Transverse colon (tissue), 4 donors: ENCODE data around the gene CPNE8. TPM values are rescaled to one million over a fixed set of nuclear protein-coding genes. Genes with fewer than 3 reads are reported as not detected.

Source experiments
- DNase-seq: peaks from one replicate; pipeline ENCODE4 v3.0.0-alpha.2; 2019
- H3K27ac ChIP-seq, 4 donors: fragments of 200-600 bp; sonication (generic); 2 replicates each; pipeline ENCODE4 v1.5.1; 2016 to 2018; ENCODE audit warnings: inconsistent platforms in 4 of 4
- H3K27me3 ChIP-seq: fragments of 200-600 bp; sonication (generic); 2 replicates; pipeline ENCODE4 v1.5.1; 2017; ENCODE audit warnings: inconsistent platforms
- H3K36me3 ChIP-seq, 4 donors: fragments of 200-600 bp; sonication (generic); 2 replicates each; pipeline ENCODE4 v1.5.1; 2017 to 2019; ENCODE audit warnings: inconsistent platforms in 4 of 4
- H3K4me1 ChIP-seq, 4 donors: fragments of 200-600 bp; sonication (generic); 2 replicates each; pipeline ENCODE4 v1.5.1; 2017 to 2020; ENCODE audit warnings: inconsistent platforms in 4 of 4
- H3K4me3 ChIP-seq, 4 donors: fragments of 200-600 bp; sonication (generic); 1 replicate in 1 of 4; 2 replicates in 3 of 4; pipeline versions ENCODE4 v1.5.1 to v1.6.1; 2017 to 2019; ENCODE audit warnings: inconsistent platforms in 4 of 4
- H3K9me3 ChIP-seq, 2 donors: fragments of 200-600 bp; sonication (generic); 2 replicates each; pipeline ENCODE4 v1.5.1; 2017 to 2019; ENCODE audit warnings: inconsistent platforms in 2 of 2
- EP300 ChIP-seq: sonication (generic); formaldehyde crosslinking; IDR thresholded peaks from one replicate; pipeline ENCODE4 v1.6.1; 2017; ENCODE audit warnings: antibody characterized with exemption, low read depth
- POLR2A ChIP-seq: fragments of 450-650 bp; IDR thresholded peaks from one replicate; pipeline ENCODE4 v1.6.1; 2016; ENCODE audit warnings: antibody characterized with exemption, mild to moderate bottlenecking, moderate library complexity
- POLR2AphosphoS5 ChIP-seq, 3 donors: sonication (generic); formaldehyde crosslinking; IDR thresholded peaks; one replicate each; pipeline ENCODE4 v1.6.1; 2016; ENCODE audit warnings: antibody characterized with exemption in 3 of 3
- WGBS, 2 donors: methylation state at CpG; one replicate each; pipeline ENCODE4 v1.1.5; 2018; ENCODE audit warnings: low coverage in 1 of 2; 5-methylcytosine and 5-hydroxymethylcytosine counted together
- in situ Hi-C, 4 donors: fragments of 200-750 bp; cut with MboI; loops; one replicate each; pipeline versions ENCODE4 v1.15.0 to v1.15.1; 2017; ENCODE audit warnings: low sequenced_read_pairs in 3 of 4, low pct_ligation_motif_present in 1 of 4, low pct_unique_long_range_greater_than_20kb in 1 of 4
- intact Hi-C: fragments of 100-400 bp; cut with DNase I; formaldehyde crosslinking; loops from one replicate; pipeline ENCODE4 v1.15.1; 2023; ENCODE audit warnings: low total_unique reads
- total RNA-seq, 4 donors: library from RNA; depleted of rRNA; stranded (reverse); fragments of >200 nt; gene quantifications; one replicate each; pipeline ENCODE4 v1.1.0, GENCODE V29; 2016
- TF ChIP-seq, protein P1 (sequence below), 5 experiments: fragments of 200-600 bp in 3 of 5; fragments of 450-650 bp in 2 of 5; sonication (generic) in 3 of 5; IDR thresholded peaks; 1 replicate in 2 of 5; 2 replicates in 3 of 5; pipeline ENCODE4 v1.5.1; 2016 to 2017; ENCODE audit warnings: antibody characterized with exemption in 5 of 5, inconsistent platforms in 3 of 5, mild to moderate bottlenecking in 2 of 5, moderate library complexity in 1 of 5

The CPNE8 gene
- total RNA-seq, 4 donors from 2014 or later = 5.4 to 33.3 (median 24.8) TPM

- H3K4me1 ChIP-seq = peaks cover 0 to 74% (median 24%) of the 10 kb centered on the region in 4 donors
- no peak for TF ChIP-seq EP300
- H3K4me3 ChIP-seq = no peak overlapping the region
- H3K36me3 ChIP-seq = no peaks in the 10 kb centered on the region
- in situ Hi-C loops = no loop called here
- no peak for DNase-seq
- intact Hi-C loops = no loop called here
- 63 to 72% methylated on average over 1 of the region's 1 CpG for WGBS, 2 donors
- no peaks in the 10 kb centered on the region for H3K9me3 ChIP-seq
- H3K27me3 ChIP-seq = no peaks in the 10 kb centered on the region
- H3K27ac ChIP-seq = no peak overlapping the region
These were observed 17.6 kb downstream of the CPNE8 start for GRCh38 chr12:38887770-38888169.

GRCh38 chr12:38886931-38887330 lies 18.5 kb downstream of the CPNE8 start:
- Histone ChIP-seq H3K36me3 (no peaks in the 10 kb centered on the region), H3K4me1 (peaks cover 0 to 65% (median 18%) of the 10 kb centered on the region in 4 donors), H3K9me3 (no peaks in the 10 kb centered on the region), H3K4me3 (no peak overlapping the region), H3K27me3 (no peaks in the 10 kb centered on the region), H3K27ac (no peak overlapping the region)
- 94 to 100% methylated on average over 1 of the region's 1 CpG for WGBS, 2 donors
- intact Hi-C loops = no loop called here
- TF ChIP-seq EP300 (no peak), POLR2AphosphoS5 (IDR thresholded peaks at IDR 0.05) (no peak), POLR2A (no peak)
- TF ChIP-seq, protein P1, sequence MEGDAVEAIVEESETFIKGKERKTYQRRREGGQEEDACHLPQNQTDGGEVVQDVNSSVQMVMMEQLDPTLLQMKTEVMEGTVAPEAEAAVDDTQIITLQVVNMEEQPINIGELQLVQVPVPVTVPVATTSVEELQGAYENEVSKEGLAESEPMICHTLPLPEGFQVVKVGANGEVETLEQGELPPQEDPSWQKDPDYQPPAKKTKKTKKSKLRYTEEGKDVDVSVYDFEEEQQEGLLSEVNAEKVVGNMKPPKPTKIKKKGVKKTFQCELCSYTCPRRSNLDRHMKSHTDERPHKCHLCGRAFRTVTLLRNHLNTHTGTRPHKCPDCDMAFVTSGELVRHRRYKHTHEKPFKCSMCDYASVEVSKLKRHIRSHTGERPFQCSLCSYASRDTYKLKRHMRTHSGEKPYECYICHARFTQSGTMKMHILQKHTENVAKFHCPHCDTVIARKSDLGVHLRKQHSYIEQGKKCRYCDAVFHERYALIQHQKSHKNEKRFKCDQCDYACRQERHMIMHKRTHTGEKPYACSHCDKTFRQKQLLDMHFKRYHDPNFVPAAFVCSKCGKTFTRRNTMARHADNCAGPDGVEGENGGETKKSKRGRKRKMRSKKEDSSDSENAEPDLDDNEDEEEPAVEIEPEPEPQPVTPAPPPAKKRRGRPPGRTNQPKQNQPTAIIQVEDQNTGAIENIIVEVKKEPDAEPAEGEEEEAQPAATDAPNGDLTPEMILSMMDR (IDR thresholded peaks at IDR 0.05) = no peak
- DNase-seq = no peak
- in situ Hi-C loops = no loop called here

DNA sequence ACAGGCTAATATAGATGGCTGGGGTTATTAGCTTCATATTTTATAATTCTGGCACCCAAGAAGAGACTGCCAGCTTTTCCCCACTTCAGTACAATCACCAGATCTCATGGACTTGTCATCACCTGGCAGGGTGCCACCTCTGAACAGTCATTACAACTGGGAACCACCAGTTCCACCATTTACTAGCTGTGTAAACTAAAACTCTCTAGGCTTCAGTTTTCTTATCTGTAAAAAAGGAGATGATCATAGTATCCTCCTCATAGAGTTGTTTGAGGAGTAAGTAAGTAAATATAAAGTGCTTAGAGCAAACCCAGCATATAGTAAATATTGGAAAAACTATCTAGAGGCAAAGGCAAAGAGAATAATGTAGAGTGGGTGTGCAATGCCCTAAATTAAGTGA lies 19.3 kb downstream of the CPNE8 start:
- in situ Hi-C loops = no loop called here
- no peak for TF ChIP-seq EP300
- TF ChIP-seq, protein P1 (IDR thresholded peaks at IDR 0.05) = peak in 1 of 5 experiments; percentile 20
- peak in 1 of 3 donors; percentile 10 for TF ChIP-seq POLR2AphosphoS5 (IDR thresholded peaks at IDR 0.05)
- TF ChIP-seq POLR2A = no peak
- Histone ChIP-seq H3K27me3 (no peaks in the 10 kb centered on the region), H3K36me3 (no peaks in the 10 kb centered on the region), H3K4me3 (no peak overlapping the region), H3K4me1 (peaks cover 0 to 56% (median 14%) of the 10 kb centered on the region in 4 donors), H3K9me3 (no peaks in the 10 kb centered on the region), H3K27ac (peak overlapping the region in 1 of 4 donors; percentile 50)
- intact Hi-C loops = no loop called here
- peak; percentile 84 for DNase-seq

GRCh38 chr12:38884666-38885065 lies 20.7 kb downstream of the CPNE8 start:
- H3K27ac ChIP-seq = no peak overlapping the region
- TF ChIP-seq EP300 = no peak
- no peak for TF ChIP-seq POLR2A
- TF ChIP-seq, protein P1 (IDR thresholded peaks at IDR 0.05) = no peak
- no peak for TF ChIP-seq POLR2AphosphoS5 (IDR thresholded peaks at IDR 0.05)
- H3K9me3 ChIP-seq = no peaks in the 10 kb centered on the region
- in situ Hi-C loops (no loop called here), intact Hi-C loops (no loop called here)
- H3K4me3 ChIP-seq = no peak overlapping the region
- H3K36me3 ChIP-seq = no peaks in the 10 kb centered on the region
- peaks cover 0 to 50% (median 6%) of the 10 kb centered on the region in 4 donors for H3K4me1 ChIP-seq
- 45 to 57% methylated on average over 3 of the region's 3 CpGs for WGBS, 2 donors
- DNase-seq = no peak
- no peaks in the 10 kb centered on the region for H3K27me3 ChIP-seq

DNA sequence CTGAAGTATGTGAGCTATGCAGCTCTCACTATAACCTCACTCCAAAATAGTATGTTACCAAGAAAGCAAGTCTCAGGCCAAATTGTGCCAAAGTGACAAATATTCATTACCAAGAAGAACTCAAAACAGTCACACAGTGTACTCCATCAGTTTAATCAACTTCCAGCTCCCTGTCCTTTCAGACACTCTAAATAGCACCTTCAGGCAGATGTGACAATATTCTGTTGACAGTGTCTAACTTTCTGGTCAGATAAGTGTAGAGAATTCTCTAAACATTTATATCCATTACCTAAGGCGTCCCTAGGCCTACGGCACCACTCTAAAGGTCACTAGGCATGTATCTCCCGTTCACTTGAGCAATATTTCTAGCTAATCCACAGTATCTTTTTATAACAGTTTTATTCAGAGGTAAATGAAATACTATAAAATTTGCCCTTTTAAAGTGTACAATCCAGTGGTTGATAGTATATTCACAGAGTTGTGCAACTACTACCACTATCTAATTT lies 21.7 kb downstream of the CPNE8 start:
- Histone ChIP-seq H3K4me3 (no peak overlapping the region), H3K9me3 (no peaks in the 10 kb centered on the region), H3K27ac (no peak overlapping the region), H3K36me3 (no peaks in the 10 kb centered on the region), H3K27me3 (no peaks in the 10 kb centered on the region), H3K4me1 (peaks cover 0 to 45% (median 6%) of the 10 kb centered on the region in 4 donors)
- in situ Hi-C loops = no loop called here
- TF ChIP-seq POLR2A (no peak), EP300 (no peak), POLR2AphosphoS5 (IDR thresholded peaks at IDR 0.05) (no peak)
- TF ChIP-seq, protein P1 (IDR thresholded peaks at IDR 0.05) = no peak
- no peak for DNase-seq
- 84 to 85% methylated on average over 3 of the region's 3 CpGs for WGBS, 2 donors
- intact Hi-C loops = no loop called here
